Glutamatergic neuron (in vitro differentiated cells): Measurements from ENCODE around the gene ZCCHC9. TPM values are rescaled to one million over a fixed set of nuclear protein-coding genes. Genes with fewer than 3 reads are reported as not detected.
A peak's percentile ranks its signal among the peaks of the same experiment; 100 is the strongest.
"Not testable (repeated sequence)": the region's sequence is repeated elsewhere in the genome, so short reads cannot be mapped to it uniquely, and the experiment has no call there.

Experiments
- DNase-seq: peaks from one replicate; pipeline ENCODE4 v3.0.0; 2022
- H3K27ac Mint-ChIP-seq: one replicate; pipeline ENCODE4 v1.8.0; 2020; ENCODE audit warnings: mild to moderate bottlenecking, mixed read lengths, inconsistent platforms; ENCODE audit not compliant: unreplicated experiment
- H3K27me3 Mint-ChIP-seq: one replicate; pipeline ENCODE4 v1.8.0; 2020; ENCODE audit warnings: mild to moderate bottlenecking, moderate library complexity, mixed read lengths, inconsistent platforms; ENCODE audit not compliant: unreplicated experiment
- H3K36me3 Mint-ChIP-seq: one replicate; pipeline ENCODE4 v1.8.0; 2020; ENCODE audit warnings: mild to moderate bottlenecking, mixed read lengths, inconsistent platforms; ENCODE audit not compliant: unreplicated experiment
- H3K4me1 Mint-ChIP-seq: one replicate; pipeline ENCODE4 v1.8.0; 2020; ENCODE audit warnings: mild to moderate bottlenecking, low read depth, mixed read lengths, inconsistent platforms; ENCODE audit not compliant: unreplicated experiment
- H3K4me3 Mint-ChIP-seq: one replicate; pipeline ENCODE4 v1.8.0; 2020; ENCODE audit warnings: mild to moderate bottlenecking, mixed read lengths, inconsistent platforms; ENCODE audit not compliant: unreplicated experiment
- H3K9me3 Mint-ChIP-seq: one replicate; pipeline ENCODE4 v1.8.0; 2020; ENCODE audit warnings: mild to moderate bottlenecking, moderate library complexity, mixed read lengths, inconsistent platforms; ENCODE audit not compliant: unreplicated experiment
- total RNA-seq: library from RNA; stranded (reverse); fragmentation: NEBNext Ultra II Directional; extraction: Animal tissue kit (Norgen Biotek cat#: 25700); gene quantifications from one replicate; pipeline ENCODE4 v1.2.1, GENCODE V29; 2021; ENCODE audit not compliant: unreplicated experiment
- TF ChIP-seq, protein P1 (sequence below): fragments of 200-600 bp; sonication (generic); IDR thresholded peaks from one replicate; pipeline ENCODE4 v1.5.0; 2021; ENCODE audit not compliant: partially characterized antibody, unreplicated experiment

The ZCCHC9 gene
- total RNA-seq, 1 donor from 2014 or later: 14.8 TPM

- TF ChIP-seq, protein P1, sequence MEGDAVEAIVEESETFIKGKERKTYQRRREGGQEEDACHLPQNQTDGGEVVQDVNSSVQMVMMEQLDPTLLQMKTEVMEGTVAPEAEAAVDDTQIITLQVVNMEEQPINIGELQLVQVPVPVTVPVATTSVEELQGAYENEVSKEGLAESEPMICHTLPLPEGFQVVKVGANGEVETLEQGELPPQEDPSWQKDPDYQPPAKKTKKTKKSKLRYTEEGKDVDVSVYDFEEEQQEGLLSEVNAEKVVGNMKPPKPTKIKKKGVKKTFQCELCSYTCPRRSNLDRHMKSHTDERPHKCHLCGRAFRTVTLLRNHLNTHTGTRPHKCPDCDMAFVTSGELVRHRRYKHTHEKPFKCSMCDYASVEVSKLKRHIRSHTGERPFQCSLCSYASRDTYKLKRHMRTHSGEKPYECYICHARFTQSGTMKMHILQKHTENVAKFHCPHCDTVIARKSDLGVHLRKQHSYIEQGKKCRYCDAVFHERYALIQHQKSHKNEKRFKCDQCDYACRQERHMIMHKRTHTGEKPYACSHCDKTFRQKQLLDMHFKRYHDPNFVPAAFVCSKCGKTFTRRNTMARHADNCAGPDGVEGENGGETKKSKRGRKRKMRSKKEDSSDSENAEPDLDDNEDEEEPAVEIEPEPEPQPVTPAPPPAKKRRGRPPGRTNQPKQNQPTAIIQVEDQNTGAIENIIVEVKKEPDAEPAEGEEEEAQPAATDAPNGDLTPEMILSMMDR: no peak
- H3K4me1 Mint-ChIP-seq: peaks cover 10% of the 10 kb centered on the region
These were observed 46.4 kb upstream of the ZCCHC9 start for GRCh38 chr5:81254886-81255559.

GRCh38 chr5:81256766-81257165 is 44.6 kb upstream of the ZCCHC9 start:
- peaks cover 21% of the 10 kb centered on the region for H3K36me3 Mint-ChIP-seq

More at GRCh38 chr5:81254886-81255559, 46.4 kb upstream of the ZCCHC9 start:
- Mint-ChIP-seq H3K36me3 (peaks cover 16% of the 10 kb centered on the region), H3K4me3 (no peak overlapping the region), H3K9me3 (peaks cover 4% of the 10 kb centered on the region), H3K27ac (peak overlapping the region; percentile 78), H3K27me3 (peaks cover 4% of the 10 kb centered on the region)
- DNase-seq: peak; percentile 64

GRCh38 chr5:81262796-81263195 is 38.6 kb upstream of the ZCCHC9 start:
- H3K36me3 Mint-ChIP-seq: peaks cover 25% of the 10 kb centered on the region
- H3K4me3 Mint-ChIP-seq, DNase-seq, H3K27ac Mint-ChIP-seq, H3K27me3 Mint-ChIP-seq, H3K9me3 Mint-ChIP-seq, H3K4me1 Mint-ChIP-seq: not testable (repeated sequence)

More at GRCh38 chr5:81256766-81257165, 44.6 kb upstream of the ZCCHC9 start:
- Mint-ChIP-seq H3K9me3 (peaks cover 2% of the 10 kb centered on the region), H3K4me3 (no peak overlapping the region), H3K27me3 (peaks cover 6% of the 10 kb centered on the region), H3K4me1 (peaks cover 10% of the 10 kb centered on the region), H3K27ac (no peak overlapping the region)
- no peak for DNase-seq
- TF ChIP-seq, protein P1: no peak

DNA sequence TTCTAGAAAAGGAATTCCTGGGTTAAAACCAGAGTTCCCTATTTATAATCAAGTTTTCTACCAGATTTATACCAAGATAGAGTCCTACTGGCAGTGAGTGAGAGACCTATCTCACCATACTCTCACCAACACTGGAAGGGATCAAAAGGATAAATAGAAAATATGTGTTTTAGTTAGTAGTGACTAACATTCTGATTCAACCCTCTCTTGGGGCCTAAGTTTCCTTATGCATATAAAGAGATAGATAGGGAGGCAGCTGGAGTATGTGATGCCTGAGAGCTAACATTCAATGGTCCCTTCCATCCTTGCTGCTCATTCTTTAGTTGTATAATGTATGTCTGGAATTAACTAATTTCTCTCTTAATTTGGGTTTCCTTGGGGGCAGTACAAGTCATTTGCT is 36.3 kb upstream of the ZCCHC9 start:
- H3K27me3 Mint-ChIP-seq: peaks cover 2% of the 10 kb centered on the region
- no peak for DNase-seq
- TF ChIP-seq, protein P1: no peak
- no peaks in the 10 kb centered on the region for H3K9me3 Mint-ChIP-seq
- peaks cover 19% of the 10 kb centered on the region for H3K36me3 Mint-ChIP-seq
- no peak overlapping the region for H3K27ac Mint-ChIP-seq
- no peak overlapping the region for H3K4me3 Mint-ChIP-seq
- H3K4me1 Mint-ChIP-seq: no peaks in the 10 kb centered on the region

GRCh38 chr5:81268521-81269196 is 32.7 kb upstream of the ZCCHC9 start:
- Mint-ChIP-seq H3K27me3 (no peaks in the 10 kb centered on the region), H3K4me1 (no peaks in the 10 kb centered on the region), H3K9me3 (peaks cover 13% of the 10 kb centered on the region), H3K36me3 (peaks cover 24% of the 10 kb centered on the region), H3K4me3 (no peak overlapping the region), H3K27ac (no peak overlapping the region)
- no peak for DNase-seq
- TF ChIP-seq, protein P1: no peak
